ENCODE data around the gene CALR3. TPM values are rescaled to one million over a fixed set of nuclear protein-coding genes. Genes with fewer than 3 reads are reported as not detected.
A peak's percentile ranks its signal among the peaks of the same experiment; 100 is the strongest.

The CALR3 gene
- total and polyA plus RNA-seq, 10 of the 15 experiments (the other 5 are each of a cell fraction or from before 2014, with no cell fraction given) = 0.05 to 0.45 (median 0.12) TPM; not detected in 2

DNA sequence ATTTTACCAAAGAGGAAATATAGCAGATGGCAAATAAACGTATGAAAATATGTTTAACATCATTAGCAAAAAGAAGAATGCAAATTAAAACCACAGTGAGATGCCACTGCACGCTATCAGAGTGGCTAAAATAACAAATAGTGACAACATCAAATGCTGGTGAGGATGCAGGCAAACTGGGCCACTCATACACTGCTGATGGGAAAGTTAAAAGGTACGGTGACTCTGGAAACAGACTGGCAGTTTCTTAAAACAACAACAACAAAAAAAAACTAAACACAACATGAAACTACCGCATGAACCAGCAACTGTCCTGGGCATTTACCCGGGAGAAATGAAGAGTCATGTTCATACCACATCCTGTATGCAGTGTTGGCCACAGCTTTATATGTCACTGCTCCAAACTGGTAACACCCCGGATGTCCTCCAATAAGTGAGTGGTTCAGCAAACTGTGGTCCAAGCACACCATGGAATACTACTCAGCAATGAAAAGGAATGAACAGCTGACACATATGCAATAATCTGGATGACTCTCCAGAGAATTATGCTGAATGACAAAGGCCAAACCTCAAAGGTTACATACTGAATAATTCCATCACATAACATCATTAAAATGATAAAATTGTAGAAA lies 46.5 kb downstream of the CALR3 start (continued):
- TF ChIP-seq, protein P1, sequence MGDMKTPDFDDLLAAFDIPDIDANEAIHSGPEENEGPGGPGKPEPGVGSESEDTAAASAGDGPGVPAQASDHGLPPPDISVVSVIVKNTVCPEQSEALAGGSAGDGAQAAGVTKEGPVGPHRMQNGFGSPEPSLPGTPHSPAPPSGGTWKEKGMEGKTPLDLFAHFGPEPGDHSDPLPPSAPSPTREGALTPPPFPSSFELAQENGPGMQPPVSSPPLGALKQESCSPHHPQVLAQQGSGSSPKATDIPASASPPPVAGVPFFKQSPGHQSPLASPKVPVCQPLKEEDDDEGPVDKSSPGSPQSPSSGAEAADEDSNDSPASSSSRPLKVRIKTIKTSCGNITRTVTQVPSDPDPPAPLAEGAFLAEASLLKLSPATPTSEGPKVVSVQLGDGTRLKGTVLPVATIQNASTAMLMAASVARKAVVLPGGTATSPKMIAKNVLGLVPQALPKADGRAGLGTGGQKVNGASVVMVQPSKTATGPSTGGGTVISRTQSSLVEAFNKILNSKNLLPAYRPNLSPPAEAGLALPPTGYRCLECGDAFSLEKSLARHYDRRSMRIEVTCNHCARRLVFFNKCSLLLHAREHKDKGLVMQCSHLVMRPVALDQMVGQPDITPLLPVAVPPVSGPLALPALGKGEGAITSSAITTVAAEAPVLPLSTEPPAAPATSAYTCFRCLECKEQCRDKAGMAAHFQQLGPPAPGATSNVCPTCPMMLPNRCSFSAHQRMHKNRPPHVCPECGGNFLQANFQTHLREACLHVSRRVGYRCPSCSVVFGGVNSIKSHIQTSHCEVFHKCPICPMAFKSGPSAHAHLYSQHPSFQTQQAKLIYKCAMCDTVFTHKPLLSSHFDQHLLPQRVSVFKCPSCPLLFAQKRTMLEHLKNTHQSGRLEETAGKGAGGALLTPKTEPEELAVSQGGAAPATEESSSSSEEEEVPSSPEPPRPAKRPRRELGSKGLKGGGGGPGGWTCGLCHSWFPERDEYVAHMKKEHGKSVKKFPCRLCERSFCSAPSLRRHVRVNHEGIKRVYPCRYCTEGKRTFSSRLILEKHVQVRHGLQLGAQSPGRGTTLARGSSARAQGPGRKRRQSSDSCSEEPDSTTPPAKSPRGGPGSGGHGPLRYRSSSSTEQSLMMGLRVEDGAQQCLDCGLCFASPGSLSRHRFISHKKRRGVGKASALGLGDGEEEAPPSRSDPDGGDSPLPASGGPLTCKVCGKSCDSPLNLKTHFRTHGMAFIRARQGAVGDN (IDR thresholded peaks at IDR 0.05) = peak; percentile 59; the same call in 1 of the 2 replicates
- TF ChIP-seq IRF4 (IDR thresholded peaks at IDR 0.05; ENCODE audit: low read depth, low read length) (0 out of 2 replicates have a peak, but pooled peaks have one; percentile 61), HDGF (IDR thresholded peaks at IDR 0.05) (no peak), MEF2A (IDR thresholded peaks at IDR 0.05; ENCODE audit: insufficient read depth, low read depth, low read length) (peak; percentile 77), HDAC2 (IDR thresholded peaks at IDR 0.05) (no peak), PAX8 (IDR thresholded peaks at IDR 0.05) (no peak), ZNF384 (IDR thresholded peaks at IDR 0.05; ENCODE audit: borderline replicate concordance, low read depth, low read length) (peak; percentile 32; the same call in 1 of the 2 replicates), ASH2L (IDR thresholded peaks at IDR 0.05; ENCODE audit: borderline replicate concordance, low read depth) (0 out of 2 replicates have a peak, but pooled peaks have one; percentile 57), PML (IDR thresholded peaks at IDR 0.05; ENCODE audit: low read length) (peak; percentile 57; the same call in 1 of the 2 replicates), PAX5 (IDR thresholded peaks at IDR 0.05; ENCODE audit: borderline replicate concordance, low read depth, low read length) (peak; percentile 83; the same call in 1 of the 2 replicates), YY1 (IDR thresholded peaks at IDR 0.05; ENCODE audit: low read depth, low read length) (no peak; the same call in 1 of the 2 replicates), SMAD1 (IDR thresholded peaks at IDR 0.05; ENCODE audit: low read depth, partially characterized antibody) (no peak), KLF5 (IDR thresholded peaks at IDR 0.05; ENCODE audit: partially characterized antibody) (no peak), MYC (IDR thresholded peaks at IDR 0.05; ENCODE audit: insufficient read depth, insufficient read length, insufficient replicate concordance, low read length, severe bottlenecking) (no peak), CBFB (IDR thresholded peaks at IDR 0.05; ENCODE audit: low read depth) (peak; percentile 58; the same call in 1 of the 2 replicates)
- TF ChIP-seq, protein P2, sequence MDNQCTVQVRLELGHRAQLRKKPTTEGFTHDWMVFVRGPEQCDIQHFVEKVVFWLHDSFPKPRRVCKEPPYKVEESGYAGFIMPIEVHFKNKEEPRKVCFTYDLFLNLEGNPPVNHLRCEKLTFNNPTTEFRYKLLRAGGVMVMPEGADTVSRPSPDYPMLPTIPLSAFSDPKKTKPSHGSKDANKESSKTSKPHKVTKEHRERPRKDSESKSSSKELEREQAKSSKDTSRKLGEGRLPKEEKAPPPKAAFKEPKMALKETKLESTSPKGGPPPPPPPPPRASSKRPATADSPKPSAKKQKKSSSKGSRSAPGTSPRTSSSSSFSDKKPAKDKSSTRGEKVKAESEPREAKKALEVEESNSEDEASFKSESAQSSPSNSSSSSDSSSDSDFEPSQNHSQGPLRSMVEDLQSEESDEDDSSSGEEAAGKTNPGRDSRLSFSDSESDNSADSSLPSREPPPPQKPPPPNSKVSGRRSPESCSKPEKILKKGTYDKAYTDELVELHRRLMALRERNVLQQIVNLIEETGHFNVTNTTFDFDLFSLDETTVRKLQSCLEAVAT (IDR thresholded peaks at IDR 0.05) = peak; percentile 57; the same call in 1 of the 2 replicates
- TF ChIP-seq, protein P3, sequence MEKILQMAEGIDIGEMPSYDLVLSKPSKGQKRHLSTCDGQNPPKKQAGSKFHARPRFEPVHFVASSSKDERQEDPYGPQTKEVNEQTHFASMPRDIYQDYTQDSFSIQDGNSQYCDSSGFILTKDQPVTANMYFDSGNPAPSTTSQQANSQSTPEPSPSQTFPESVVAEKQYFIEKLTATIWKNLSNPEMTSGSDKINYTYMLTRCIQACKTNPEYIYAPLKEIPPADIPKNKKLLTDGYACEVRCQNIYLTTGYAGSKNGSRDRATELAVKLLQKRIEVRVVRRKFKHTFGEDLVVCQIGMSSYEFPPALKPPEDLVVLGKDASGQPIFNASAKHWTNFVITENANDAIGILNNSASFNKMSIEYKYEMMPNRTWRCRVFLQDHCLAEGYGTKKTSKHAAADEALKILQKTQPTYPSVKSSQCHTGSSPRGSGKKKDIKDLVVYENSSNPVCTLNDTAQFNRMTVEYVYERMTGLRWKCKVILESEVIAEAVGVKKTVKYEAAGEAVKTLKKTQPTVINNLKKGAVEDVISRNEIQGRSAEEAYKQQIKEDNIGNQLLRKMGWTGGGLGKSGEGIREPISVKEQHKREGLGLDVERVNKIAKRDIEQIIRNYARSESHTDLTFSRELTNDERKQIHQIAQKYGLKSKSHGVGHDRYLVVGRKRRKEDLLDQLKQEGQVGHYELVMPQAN (conservative IDR thresholded peaks at IDR 0.05) = 0 out of 2 replicates have a peak, but pooled peaks have one; percentile 45
- TF ChIP-seq, protein P4, sequence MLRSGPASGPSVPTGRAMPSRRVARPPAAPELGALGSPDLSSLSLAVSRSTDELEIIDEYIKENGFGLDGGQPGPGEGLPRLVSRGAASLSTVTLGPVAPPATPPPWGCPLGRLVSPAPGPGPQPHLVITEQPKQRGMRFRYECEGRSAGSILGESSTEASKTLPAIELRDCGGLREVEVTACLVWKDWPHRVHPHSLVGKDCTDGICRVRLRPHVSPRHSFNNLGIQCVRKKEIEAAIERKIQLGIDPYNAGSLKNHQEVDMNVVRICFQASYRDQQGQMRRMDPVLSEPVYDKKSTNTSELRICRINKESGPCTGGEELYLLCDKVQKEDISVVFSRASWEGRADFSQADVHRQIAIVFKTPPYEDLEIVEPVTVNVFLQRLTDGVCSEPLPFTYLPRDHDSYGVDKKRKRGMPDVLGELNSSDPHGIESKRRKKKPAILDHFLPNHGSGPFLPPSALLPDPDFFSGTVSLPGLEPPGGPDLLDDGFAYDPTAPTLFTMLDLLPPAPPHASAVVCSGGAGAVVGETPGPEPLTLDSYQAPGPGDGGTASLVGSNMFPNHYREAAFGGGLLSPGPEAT (IDR thresholded peaks at IDR 0.05; ENCODE audit: low read depth) = peak; percentile 65
- TF ChIP-seq, protein P5, sequence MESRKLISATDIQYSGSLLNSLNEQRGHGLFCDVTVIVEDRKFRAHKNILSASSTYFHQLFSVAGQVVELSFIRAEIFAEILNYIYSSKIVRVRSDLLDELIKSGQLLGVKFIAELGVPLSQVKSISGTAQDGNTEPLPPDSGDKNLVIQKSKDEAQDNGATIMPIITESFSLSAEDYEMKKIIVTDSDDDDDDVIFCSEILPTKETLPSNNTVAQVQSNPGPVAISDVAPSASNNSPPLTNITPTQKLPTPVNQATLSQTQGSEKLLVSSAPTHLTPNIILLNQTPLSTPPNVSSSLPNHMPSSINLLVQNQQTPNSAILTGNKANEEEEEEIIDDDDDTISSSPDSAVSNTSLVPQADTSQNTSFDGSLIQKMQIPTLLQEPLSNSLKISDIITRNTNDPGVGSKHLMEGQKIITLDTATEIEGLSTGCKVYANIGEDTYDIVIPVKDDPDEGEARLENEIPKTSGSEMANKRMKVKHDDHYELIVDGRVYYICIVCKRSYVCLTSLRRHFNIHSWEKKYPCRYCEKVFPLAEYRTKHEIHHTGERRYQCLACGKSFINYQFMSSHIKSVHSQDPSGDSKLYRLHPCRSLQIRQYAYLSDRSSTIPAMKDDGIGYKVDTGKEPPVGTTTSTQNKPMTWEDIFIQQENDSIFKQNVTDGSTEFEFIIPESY (IDR thresholded peaks at IDR 0.05) = no peak

Data from GM12878 (cell line).